ENCODE measurements around the gene MARCKSL1.
"Not testable (repeated sequence)": the region's sequence is repeated elsewhere in the genome, so short reads cannot be mapped to it uniquely, and the experiment has no call there.

MARCKSL1 gene
- 73.0 to 85.7 reads per million in 2 donors for total RNA-seq

GRCh38 chr1:32335790-32336590 is at the start of gene MARCKSL1:
Gene MARCKSL1 (minus strand): TSS chr1:32336233. CDS start chr1:32336033, 200 bp downstream.
- DNase-seq: peak; percentile 75 to 84 (median 80)

GRCh38 chr1:32380057-32380456 is 44.0 kb upstream of the MARCKSL1 start:
- DNase-seq: no peak

- DNase-seq: no peak
These were observed 41.6 kb upstream of the MARCKSL1 start for GRCh38 chr1:32377541-32378220.

GRCh38 chr1:32376199-32376598 is 40.2 kb upstream of the MARCKSL1 start:
- DNase-seq: no peak

GRCh38 chr1:32373996-32374592 is 38.1 kb upstream of the MARCKSL1 start:
- DNase-seq: no peak

GRCh38 chr1:32372149-32372756 is 36.2 kb upstream of the MARCKSL1 start:
- peak in 3 of 5 experiments; percentile 43 to 77 (median 67) for DNase-seq

- no peak for DNase-seq
These were observed 32.0 kb upstream of the MARCKSL1 start for GRCh38 chr1:32367912-32368635.

GRCh38 chr1:32365445-32365844 is 29.4 kb upstream of the MARCKSL1 start:
- DNase-seq: no peak

GRCh38 chr1:32364836-32365235 is 28.8 kb upstream of the MARCKSL1 start:
- no peak for DNase-seq

- no peak for DNase-seq
These were observed 27.7 kb upstream of the MARCKSL1 start for GRCh38 chr1:32363713-32364112.

- no peak for DNase-seq
These were observed 26.7 kb upstream of the MARCKSL1 start, which contains the start of the genes FAM229A and TSSK3 for GRCh38 chr1:32362474-32363313. Gene FAM229A (minus strand): TSS chr1:32362485. CDS start chr1:32362091, 394 bp downstream. Gene TSSK3 (plus strand): TSS chr1:32362539. CDS start chr1:32362702, 163 bp downstream.

GRCh38 chr1:32361674-32362473 is 25.8 kb upstream of the MARCKSL1 start:
- peak in 1 of 5 experiments; percentile 11 for DNase-seq

- no peak for DNase-seq
These were observed 25.3 kb upstream of the MARCKSL1 start for GRCh38 chr1:32361308-32361673.

- DNase-seq: no peak
These were observed 22.4 kb upstream of the MARCKSL1 start for GRCh38 chr1:32358435-32358834.

- no peak for DNase-seq
These were observed 21.6 kb upstream of the MARCKSL1 start for GRCh38 chr1:32357614-32358013.

GRCh38 chr1:32356478-32356877 is 20.4 kb upstream of the MARCKSL1 start:
- no peak for DNase-seq

- not testable (repeated sequence) for DNase-seq
These were observed 19.7 kb upstream of the MARCKSL1 start for GRCh38 chr1:32355778-32356177.

- no peak for DNase-seq
These were observed 18.0 kb upstream of the MARCKSL1 start for GRCh38 chr1:32353886-32354570.

GRCh38 chr1:32353431-32353830 is 17.4 kb upstream of the MARCKSL1 start:
- DNase-seq: no peak

Data from T-helper 2 cell (primary cell).